GM12878 (cell line): Measurements from ENCODE around the gene GNAZ.

Experiments
- BRCA1 ChIP-seq: IDR thresholded peaks from 2 replicates; pipeline ENCODE4 v1.6.1; 2011; ENCODE audit warnings: low read depth, low read length, improper control_type of control experiment
- SUZ12 ChIP-seq: fragments of 200-600 bp; sonication (generic); IDR thresholded peaks from one replicate; pipeline ENCODE4 v1.6.1; 2018; ENCODE audit warnings: antibody characterized with exemption, mild to moderate bottlenecking; ENCODE audit not compliant: unreplicated experiment
- TF ChIP-seq, protein P1 (sequence below): IDR thresholded peaks from 2 replicates; pipeline ENCODE4 v1.6.1; 2011; ENCODE audit warnings: mild to moderate bottlenecking, low read depth, low read length, moderate library complexity; ENCODE audit not compliant: insufficient replicate concordance
- TF ChIP-seq, protein P2 (sequence below), 3 experiments: IDR thresholded peaks in 2 of 3; conservative IDR thresholded peaks in 1 of 3; 2 replicates each; pipeline ENCODE4 v1.5.1; 2011; ENCODE audit warnings: low read depth in 3 of 3, low read length in 3 of 3, mild to moderate bottlenecking in 3 of 3, control low read depth in 2 of 3, moderate library complexity in 2 of 3, inconsistent platforms in 1 of 3, mixed read lengths in 1 of 3; ENCODE audit not compliant: control insufficient read depth in 2 of 3, insufficient read depth in 1 of 3; ENCODE audit errors: extremely low read depth in 1 of 3

DNA sequence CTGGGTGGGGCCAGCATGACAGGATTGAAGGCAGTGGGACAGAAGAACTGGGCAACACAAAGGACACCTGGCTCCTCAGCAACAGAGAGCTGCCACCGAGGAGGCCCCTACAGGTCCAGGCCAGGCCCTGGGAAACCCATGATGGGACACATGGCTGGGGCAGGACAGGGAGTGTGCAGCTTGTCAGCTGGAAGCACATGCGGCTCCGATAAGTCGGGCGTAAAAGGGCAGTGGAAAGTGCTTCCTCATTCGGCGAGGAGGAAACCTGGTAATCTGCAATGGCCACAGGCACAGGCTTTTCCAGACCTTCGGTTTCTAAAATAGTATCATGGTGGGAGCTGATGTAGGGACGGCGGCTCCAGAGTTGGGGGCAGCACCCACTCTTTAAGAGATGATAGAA is 16.5 kb downstream of the GNAZ start:
- TF ChIP-seq, protein P1, sequence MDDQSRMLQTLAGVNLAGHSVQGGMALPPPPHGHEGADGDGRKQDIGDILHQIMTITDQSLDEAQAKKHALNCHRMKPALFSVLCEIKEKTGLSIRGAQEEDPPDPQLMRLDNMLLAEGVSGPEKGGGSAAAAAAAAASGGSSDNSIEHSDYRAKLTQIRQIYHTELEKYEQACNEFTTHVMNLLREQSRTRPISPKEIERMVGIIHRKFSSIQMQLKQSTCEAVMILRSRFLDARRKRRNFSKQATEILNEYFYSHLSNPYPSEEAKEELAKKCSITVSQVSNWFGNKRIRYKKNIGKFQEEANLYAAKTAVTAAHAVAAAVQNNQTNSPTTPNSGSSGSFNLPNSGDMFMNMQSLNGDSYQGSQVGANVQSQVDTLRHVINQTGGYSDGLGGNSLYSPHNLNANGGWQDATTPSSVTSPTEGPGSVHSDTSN = no peak
- no peak for TF ChIP-seq SUZ12
- TF ChIP-seq BRCA1 = no peak
- TF ChIP-seq, protein P2, sequence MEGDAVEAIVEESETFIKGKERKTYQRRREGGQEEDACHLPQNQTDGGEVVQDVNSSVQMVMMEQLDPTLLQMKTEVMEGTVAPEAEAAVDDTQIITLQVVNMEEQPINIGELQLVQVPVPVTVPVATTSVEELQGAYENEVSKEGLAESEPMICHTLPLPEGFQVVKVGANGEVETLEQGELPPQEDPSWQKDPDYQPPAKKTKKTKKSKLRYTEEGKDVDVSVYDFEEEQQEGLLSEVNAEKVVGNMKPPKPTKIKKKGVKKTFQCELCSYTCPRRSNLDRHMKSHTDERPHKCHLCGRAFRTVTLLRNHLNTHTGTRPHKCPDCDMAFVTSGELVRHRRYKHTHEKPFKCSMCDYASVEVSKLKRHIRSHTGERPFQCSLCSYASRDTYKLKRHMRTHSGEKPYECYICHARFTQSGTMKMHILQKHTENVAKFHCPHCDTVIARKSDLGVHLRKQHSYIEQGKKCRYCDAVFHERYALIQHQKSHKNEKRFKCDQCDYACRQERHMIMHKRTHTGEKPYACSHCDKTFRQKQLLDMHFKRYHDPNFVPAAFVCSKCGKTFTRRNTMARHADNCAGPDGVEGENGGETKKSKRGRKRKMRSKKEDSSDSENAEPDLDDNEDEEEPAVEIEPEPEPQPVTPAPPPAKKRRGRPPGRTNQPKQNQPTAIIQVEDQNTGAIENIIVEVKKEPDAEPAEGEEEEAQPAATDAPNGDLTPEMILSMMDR (IDR thresholded peaks at IDR 0.05 in 2 of 3, conservative IDR thresholded peaks at IDR 0.05 in 1 of 3; ENCODE audit: control insufficient read depth in 2 of 3, extremely low read depth in 1 of 3, insufficient read depth in 1 of 3, low read depth in 3 of 3, low read length in 3 of 3) = no peak
